ENCODE data around the gene MCTP2.
"Not testable (repeated sequence)": the region's sequence is repeated elsewhere in the genome, so short reads cannot be mapped to it uniquely, and the experiment has no call there.

The MCTP2 gene

DNA sequence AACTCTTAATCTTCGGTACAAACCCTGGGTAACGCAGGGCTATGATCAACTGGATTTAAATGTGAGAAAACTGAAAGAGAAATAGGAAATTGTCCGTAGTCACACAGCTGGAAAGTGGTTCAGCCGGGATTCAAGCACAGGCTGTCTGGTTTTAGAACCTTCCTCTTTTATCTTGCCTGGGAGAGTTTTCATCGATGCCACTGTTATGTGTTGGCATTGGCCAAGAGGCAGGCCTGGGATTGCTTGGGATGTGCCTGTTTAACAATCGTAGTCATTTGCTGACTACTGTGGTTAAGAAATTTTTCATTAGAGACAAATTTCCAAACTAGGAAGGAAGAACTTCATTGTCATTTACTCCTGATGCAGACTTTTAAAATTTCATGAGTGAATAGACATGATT lies 4.3 kb downstream of the MCTP2 start:
- DNase-seq, result peak; percentile 88

DNA sequence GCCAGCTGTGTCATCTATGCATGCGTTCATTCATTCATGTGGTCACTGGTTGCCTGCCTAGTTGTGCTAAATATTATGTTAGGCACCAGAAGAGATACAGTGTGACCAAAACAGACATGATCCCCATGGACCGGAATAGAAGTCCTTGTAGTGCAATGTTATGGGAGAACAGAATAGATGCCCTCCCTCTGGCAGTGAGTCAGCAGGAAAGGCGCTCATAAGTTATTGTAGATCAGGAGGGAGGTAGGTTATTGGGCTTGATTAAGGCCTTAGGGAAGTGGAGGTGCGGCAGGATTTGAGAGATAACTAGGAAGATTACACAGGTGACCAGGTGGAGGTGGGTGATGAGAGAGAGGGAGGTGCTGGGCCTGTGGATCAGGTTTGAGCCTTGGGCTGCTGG lies 5.2 kb downstream of the MCTP2 start:
- DNase-seq, result no peak

DNA sequence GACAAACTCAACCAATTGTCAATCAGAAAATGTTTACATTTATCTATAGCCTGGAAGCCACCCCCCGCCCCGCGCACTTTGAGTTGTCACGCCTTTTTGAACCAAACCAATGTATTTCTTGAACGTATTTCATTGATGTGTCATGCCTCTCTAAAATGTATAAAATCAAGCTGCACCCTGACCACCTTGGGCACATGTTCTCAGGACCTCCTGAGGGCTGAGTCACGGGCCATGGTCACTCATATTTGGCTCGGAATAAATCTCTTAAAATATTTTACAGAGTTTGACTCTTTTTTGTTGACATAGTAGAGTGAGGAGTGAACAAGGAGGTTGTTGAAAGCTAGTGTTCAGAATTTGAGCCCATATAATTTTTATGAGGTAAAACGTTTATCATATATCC lies 6.5 kb downstream of the MCTP2 start:
- no peak for DNase-seq

DNA sequence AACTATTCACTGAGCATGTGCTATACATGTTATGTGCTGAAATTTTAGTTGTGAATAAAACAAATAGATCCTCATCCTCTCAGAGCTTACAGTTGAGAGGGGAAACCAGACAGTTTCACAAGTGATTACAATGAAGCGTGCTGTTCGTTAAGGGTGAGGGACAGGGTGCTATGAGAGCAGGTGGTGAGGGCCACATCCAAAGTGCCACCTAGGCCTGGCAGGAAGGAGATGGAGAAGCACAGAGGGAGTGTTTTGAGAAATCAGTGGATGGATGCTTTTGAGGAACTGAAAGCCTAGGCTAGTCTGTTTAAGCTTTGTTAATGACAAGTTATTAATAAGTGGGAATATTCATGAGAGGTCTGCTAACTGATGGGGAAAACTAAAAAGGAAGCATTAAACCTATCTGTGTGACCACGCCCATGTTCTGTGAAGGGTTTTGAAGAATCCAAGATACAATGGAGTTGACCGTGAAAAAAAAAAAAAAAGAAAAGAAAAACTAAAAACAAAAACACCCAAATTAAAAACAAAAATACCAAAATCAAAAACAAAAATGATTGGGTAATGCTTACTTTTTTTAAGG lies 7.3 kb downstream of the MCTP2 start:
- DNase-seq, result no peak

DNA sequence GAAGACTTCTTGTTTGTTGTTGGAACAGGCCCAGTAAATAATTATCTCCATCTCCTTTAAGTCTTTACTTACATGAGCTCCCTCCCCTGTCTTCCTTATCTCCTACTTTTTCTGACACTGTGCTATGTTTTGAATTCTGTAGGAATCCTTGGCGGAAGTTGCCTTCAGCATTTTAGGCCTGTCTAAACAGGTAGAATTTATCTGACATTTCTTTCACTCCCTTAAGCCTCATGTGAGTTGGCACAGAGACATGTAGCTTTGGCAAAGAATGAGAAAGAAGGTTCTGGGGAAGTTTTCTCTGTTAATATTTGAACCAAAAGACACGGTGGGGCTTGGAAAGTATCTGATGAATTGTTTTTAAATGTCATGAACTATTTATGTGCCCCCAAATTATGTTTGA lies 8.1 kb downstream of the MCTP2 start:
- DNase-seq, result no peak

- DNase-seq, result no peak
Measured at GRCh38 chr15:94240480-94240879, 9.1 kb downstream of the MCTP2 start.

GRCh38 chr15:94242257-94242656 lies 10.9 kb downstream of the MCTP2 start:
- no peak for DNase-seq

DNA sequence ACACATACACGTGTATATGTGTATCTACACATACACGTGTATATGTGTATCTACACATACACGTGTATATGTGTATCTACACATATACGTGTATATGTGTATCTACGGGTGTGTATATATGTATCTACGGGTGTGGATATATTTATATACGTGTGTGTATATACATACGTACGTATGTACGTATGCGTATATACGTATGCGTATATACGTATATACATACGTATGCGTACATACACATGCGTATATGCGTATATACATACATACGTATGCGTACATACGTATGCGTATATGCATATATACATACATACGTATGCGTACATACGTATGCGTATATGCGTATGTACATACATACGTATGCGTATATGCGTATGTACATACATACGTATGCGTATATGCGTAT lies 11.6 kb downstream of the MCTP2 start:
- DNase-seq, result not testable (repeated sequence)

GRCh38 chr15:94243418-94243817 lies 12.1 kb downstream of the MCTP2 start:
- DNase-seq, result no peak

DNA sequence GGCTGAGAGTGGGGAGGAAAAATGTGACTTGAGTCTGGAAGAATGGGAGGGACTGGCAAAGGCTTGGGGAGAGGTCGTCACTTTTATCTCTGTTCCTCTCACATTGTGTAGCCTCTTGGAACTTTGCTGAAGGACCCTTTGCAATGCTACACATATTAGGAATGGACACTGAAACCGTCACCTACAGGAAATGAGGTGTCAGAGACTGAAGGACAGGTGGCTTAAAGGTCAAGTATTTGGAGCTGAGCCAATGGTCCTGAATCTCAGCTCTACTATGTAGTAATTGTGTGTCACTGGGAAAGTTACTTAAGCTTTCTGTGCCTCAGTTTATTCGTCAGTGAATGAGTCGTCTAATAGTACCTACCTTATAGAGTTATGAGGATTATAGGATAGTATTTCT lies 14.7 kb downstream of the MCTP2 start:
- no peak for DNase-seq

DNA sequence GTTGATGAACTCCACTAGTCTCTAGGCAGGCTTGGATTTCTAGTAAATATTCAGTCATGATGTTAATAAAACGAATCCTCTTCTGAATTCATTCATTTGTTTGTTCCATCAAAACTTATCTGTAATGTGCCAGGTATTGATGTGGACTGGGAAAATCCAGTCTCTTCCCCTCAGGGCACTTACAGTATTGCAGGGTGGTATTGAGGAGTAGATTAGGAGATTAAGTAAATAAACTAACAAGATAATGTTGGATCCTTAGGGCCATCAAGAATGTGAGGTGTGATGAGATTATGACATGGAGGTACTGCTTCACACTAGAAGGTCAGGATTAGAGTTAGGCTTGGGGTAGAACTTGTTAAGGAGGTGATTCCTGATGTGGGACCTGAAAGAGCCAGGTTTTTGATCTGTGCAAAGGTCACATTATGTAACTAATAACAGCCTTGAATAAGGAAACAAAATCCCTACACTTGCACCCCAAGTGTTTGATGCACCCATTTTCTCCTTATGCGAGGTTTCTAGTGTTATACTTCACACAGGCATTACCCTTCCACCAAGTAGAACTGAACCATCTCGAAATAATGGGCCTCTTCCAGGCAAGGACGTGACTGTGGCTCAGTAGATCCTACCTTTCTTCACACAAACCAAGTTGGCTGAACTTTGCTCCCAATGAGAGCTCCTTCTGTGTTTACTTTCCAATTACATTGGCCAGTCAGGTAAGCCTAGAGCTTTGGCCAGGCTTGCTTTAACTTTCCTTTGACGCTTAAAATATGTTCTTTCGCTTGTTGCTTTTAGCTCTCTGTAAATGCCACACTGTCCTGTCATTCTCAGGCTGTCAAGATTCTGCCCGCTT lies 16.7 kb downstream of the MCTP2 start:
- DNase-seq, result no peak

DNA sequence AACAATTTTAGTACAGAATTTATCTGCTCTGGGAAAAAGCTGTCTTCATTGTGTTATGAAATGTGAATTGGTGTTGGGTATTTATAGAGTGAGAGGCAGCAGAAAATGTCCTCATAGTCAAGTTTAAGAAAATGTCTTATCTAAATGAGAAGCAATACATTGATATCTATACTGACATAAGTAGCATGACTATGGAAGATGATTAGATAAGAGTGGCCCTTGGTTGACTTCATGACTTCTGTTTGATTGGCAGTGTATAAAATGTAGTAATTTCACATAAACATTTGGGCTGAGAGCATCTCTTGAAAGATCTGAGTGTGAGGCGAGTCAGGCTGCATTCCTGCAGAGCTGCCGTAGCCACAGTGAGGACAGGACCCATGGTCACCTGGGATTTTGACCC lies 19.4 kb downstream of the MCTP2 start:
- no peak for DNase-seq

GRCh38 chr15:94252223-94252766 lies 20.9 kb downstream of the MCTP2 start:
- no peak for DNase-seq

DNA sequence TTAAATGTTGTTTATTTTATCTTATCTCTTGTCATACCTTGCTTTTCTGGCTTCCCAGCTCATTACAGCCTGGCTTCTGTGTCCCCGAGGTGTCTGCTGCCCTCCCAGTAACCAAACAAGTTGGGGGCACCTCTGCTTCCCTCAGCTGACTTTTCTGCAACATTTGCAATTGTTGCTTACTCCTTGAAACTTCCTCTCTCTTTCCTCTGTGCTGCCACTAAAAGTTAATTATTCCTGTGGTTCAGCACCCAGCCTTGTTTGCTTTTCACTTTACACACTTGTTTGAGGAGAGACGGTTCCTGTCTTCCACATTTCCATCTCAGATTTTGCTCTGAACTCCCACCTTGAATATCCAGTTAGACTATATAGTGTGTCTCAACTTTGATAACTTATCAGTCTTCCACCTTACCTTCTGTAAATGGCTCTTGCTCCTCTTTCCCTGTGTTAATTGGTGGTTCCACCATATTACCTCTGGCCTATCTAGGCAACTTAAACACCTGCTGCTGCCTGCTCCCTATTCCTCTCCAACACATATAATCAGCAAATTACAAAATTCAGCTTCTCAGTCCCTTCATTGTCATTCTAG lies 21.6 kb downstream of the MCTP2 start:
- no peak for DNase-seq

DNA sequence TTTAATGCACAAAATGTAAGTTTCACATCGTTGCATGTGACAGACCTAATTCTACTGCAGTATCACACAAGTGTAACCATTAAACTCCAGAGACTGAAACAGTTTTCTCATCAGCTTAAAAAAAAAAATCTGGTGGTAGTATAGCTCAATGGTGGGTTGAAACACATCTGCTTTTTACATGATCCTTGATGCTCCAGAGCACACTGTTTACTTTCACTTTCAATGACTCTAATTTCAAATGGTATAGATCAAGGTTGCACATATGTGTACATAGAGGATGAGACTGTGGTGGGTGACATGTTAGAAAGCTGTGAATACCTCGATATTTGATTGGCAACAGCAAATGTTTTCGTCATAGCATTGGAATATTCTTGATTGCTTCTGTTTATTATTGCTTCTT lies 22.4 kb downstream of the MCTP2 start:
- DNase-seq, result no peak

DNA sequence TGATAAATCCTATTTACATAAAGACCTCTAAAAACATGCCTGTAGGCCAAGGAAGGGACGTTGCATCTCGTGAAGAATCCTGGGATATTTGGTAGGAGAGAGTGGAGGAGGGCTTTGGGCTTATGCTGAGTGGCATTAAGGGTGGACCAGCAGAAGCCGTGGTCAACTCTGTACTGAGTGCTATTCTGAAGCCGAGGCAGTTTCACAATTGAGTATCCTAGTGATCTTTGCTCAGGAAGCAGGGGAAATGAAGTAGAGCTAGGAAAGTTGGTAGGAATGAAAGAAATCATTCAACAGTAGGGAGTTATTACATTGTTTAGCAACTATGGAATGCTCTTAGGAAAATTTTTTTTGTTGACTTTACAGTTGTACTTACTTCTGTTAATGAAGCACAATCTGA lies 24.2 kb downstream of the MCTP2 start:
- DNase-seq, result no peak

DNA sequence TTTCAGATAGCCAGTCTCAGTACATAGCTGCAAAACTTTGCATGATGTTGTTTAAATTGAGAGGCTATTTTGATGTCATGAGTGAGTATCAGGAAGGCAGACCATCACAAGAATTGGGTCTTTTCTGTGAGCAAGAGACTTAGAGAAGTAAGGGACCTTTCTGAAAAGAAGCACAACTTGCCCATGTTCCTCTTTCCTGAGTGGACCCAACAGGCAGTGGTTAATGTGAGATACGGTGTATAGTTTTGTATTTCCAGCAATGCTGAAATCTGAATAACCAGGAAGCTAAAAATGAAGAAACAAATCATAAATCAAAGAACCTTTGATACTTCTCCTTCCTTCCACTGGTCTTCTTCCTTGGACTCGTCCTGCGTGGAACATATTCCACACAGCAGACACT lies 25.1 kb downstream of the MCTP2 start:
- no peak for DNase-seq

DNA sequence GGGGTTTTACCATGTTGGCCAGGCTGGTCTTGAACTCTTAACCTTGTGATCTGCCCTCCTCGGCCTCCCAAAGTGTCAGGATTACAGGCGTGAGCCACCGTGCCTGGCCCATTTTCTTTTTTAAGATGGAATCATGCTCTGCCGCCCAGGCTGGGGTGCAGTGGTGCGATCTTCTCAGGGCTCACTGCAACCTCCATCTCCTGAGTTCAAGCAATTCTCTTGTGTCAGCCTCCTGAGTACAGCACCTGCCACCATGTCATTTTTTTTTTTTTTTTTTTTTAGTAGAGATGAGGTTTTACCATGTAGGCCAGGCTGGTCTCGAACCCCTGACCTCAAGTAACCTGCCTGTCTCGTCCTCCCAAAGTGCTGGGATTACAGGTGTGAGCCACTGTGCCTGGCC lies 26.4 kb downstream of the MCTP2 start:
- not testable (repeated sequence) for DNase-seq

GRCh38 chr15:94258246-94258645 lies 26.9 kb downstream of the MCTP2 start:
- DNase-seq, result no peak

DNA sequence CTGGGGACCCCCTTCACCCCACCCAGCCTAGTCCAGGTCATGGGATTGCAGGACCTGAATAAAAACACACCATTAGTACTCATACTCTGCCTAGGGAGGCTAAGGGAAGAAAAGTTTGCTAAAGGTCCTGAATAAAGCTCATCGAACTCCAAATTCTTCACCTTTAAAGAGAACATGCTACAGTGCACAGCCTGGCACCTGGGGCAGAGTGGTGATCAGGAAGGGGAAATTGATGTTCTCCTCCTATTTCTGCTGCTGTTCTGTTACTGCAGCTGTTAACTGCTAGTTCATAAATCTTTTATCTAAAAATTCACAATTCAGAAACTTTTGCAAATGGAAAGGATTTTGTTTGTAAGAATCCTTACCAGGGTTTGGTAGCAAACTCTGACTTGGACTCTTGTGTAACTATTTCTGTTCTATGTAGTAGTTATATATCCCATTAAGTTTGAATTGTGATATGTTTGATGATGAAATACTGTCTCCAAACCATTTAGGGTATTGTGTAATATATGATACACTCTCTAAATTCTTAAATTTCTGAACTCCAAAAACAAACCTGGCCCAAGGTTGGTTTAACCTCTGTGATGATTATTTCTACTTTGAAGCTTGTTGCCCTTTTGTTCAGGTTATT lies 27.9 kb downstream of the MCTP2 start:
- DNase-seq, result peak; percentile 13

DNA sequence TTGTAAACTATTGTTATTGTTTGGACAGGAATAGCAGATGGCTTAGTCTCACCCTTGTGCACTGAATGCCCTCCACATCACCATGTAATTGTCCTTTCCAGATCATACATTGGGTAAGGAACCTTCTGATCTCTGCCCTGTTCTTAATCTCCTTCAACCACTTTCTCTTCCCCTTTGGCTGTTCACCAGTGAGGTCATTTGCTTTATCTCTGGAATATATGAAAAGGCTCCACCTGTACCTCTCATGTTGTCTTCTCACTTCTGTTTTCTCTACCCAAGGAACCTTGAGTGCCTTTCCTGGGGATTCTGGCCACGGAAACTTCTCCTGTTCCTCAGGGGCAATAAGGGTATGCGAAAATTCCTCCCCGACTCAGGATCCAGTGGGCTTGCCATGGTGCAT lies 28.5 kb downstream of the MCTP2 start:
- DNase-seq, result peak; percentile 20

- DNase-seq, result no peak
Measured at GRCh38 chr15:94262201-94262600, 30.8 kb downstream of the MCTP2 start.
